ENCODE results near the gene AGAP5. TPM values are rescaled to one million over a fixed set of nuclear protein-coding genes. Genes with fewer than 3 reads are reported as not detected.

Gene AGAP5
- total and polyA plus RNA-seq, 4 experiments from 2014 or later, result 0.15 to 15.3 (median 13.6) TPM; not detected in 1

- POLR2A ChIA-PET (ENCODE audit: partially characterized antibody), result interaction anchor here (1.1 kb wide), 1 partner anchor 107 kb away, joined by 4 read pairs; no protein-coding TSS in a partner anchor
Measured at GRCh38 chr10:73643362-73643761, 54.5 kb downstream of the AGAP5 start.

GRCh38 chr10:73641328-73642060 lies 56.4 kb downstream of the AGAP5 start, which contains the start of gene MYOZ1:
TSS of gene MYOZ1 (minus strand) at chr10:73641474. CDS start at chr10:73640017, 1,457 bp downstream.
- H3K27me3 Mint-ChIP-seq, result peaks cover 4 to 9% of the 10 kb centered on the region in 2 donors
- H3K36me3 Mint-ChIP-seq, result no peaks in the 10 kb centered on the region
- no peaks in the 10 kb centered on the region for H3K4me1 ChIP-seq (ENCODE audit: insufficient read depth, low read length)
- intact Hi-C loops (cut with micrococcal nuclease), result no loop called here
- no peak within 1 kb of the TSS for H3K4me3 ChIP-seq (ENCODE audit: low read length in 2 of 2)
- POLR2A ChIA-PET (ENCODE audit: partially characterized antibody), result no interaction called here
- H3K27ac Mint-ChIP-seq, result peak within 1 kb of the TSS in 1 of 7 donors; percentile 43
- no peaks in the 10 kb centered on the region for H3K36me3 ChIP-seq (ENCODE audit: insufficient read depth, low read length)
- no peak within 1 kb of the TSS for H3K4me3 Mint-ChIP-seq
- no peaks in the 10 kb centered on the region for H3K9me3 ChIP-seq (ENCODE audit: control insufficient read depth in 1 of 2, low read length in 2 of 2)
- no peak for DNase-seq
- no peaks in the 10 kb centered on the region for H3K9me3 Mint-ChIP-seq
- peaks cover 3 to 8% (median 7%) of the 10 kb centered on the region in 4 donors for H3K4me1 Mint-ChIP-seq
- CTCF ChIA-PET (ENCODE audit: partially characterized antibody), result interaction anchor here (0.8 to 12.2 kb wide), 5 partner anchors 10 to 378 kb away, joined by 3 to 312 read pairs (median 3); no protein-coding TSS in a partner anchor
- no peaks in the 10 kb centered on the region for H3K27me3 ChIP-seq (ENCODE audit: insufficient read depth, low read length)
- no peak within 1 kb of the TSS for H3K27ac ChIP-seq (ENCODE audit: low read depth, low read length)

More at GRCh38 chr10:73643362-73643761, 54.5 kb downstream of the AGAP5 start:
- H3K36me3 ChIP-seq (ENCODE audit: insufficient read depth, low read length), result no peaks in the 10 kb centered on the region
- no peaks in the 10 kb centered on the region for H3K9me3 ChIP-seq (ENCODE audit: control insufficient read depth in 1 of 2, low read length in 2 of 2)
- Mint-ChIP-seq H3K4me3 (no peak overlapping the region), H3K4me1 (peaks cover 3 to 8% (median 7%) of the 10 kb centered on the region in 4 donors), H3K9me3 (no peaks in the 10 kb centered on the region), H3K36me3 (no peaks in the 10 kb centered on the region), H3K27me3 (peaks cover 3 to 9% of the 10 kb centered on the region in 2 donors), H3K27ac (no peak overlapping the region)
- CTCF ChIA-PET (ENCODE audit: partially characterized antibody), result interaction anchor here (0.7 to 12.2 kb wide), 25 partner anchors 11 to 383 kb away, joined by 3 to 312 read pairs (median 4); partner anchors contain the start of gene USP54
- H3K27ac ChIP-seq (ENCODE audit: low read depth, low read length), result no peak overlapping the region
- intact Hi-C loops (cut with micrococcal nuclease), result no loop called here
- DNase-seq, result no peak
- H3K4me3 ChIP-seq (ENCODE audit: low read length in 2 of 2), result no peak overlapping the region
- no peaks in the 10 kb centered on the region for H3K4me1 ChIP-seq (ENCODE audit: insufficient read depth, low read length)
- H3K27me3 ChIP-seq (ENCODE audit: insufficient read depth, low read length), result no peaks in the 10 kb centered on the region

- Mint-ChIP-seq H3K4me1 (peaks cover 3 to 5% (median 5%) of the 10 kb centered on the region in 4 donors), H3K27me3 (peaks cover 4 to 9% of the 10 kb centered on the region in 2 donors), H3K27ac (no peak overlapping the region), H3K9me3 (no peaks in the 10 kb centered on the region), H3K36me3 (no peaks in the 10 kb centered on the region), H3K4me3 (no peak overlapping the region)
- Histone ChIP-seq H3K9me3 (ENCODE audit: control insufficient read depth in 1 of 2, low read length in 2 of 2) (no peaks in the 10 kb centered on the region), H3K4me3 (ENCODE audit: low read length in 2 of 2) (no peak overlapping the region), H3K27ac (ENCODE audit: low read depth, low read length) (no peak overlapping the region), H3K36me3 (ENCODE audit: insufficient read depth, low read length) (no peaks in the 10 kb centered on the region), H3K27me3 (ENCODE audit: insufficient read depth, low read length) (no peaks in the 10 kb centered on the region), H3K4me1 (ENCODE audit: insufficient read depth, low read length) (no peaks in the 10 kb centered on the region)
- POLR2A ChIA-PET (ENCODE audit: partially characterized antibody), result no interaction called here
- intact Hi-C loops (cut with micrococcal nuclease), result no loop called here
- CTCF ChIA-PET (ENCODE audit: partially characterized antibody), result interaction anchor here (0.6 to 2.6 kb wide), 2 partner anchors 110 to 182 kb away, joined by 4 to 9 read pairs; no protein-coding TSS in a partner anchor
- no peak for DNase-seq
Measured at GRCh38 chr10:73639286-73639685, 58.6 kb downstream of the AGAP5 start.

- H3K27ac Mint-ChIP-seq, result peak overlapping the region in 2 of 7 donors; percentile 1 to 5
- no peaks in the 10 kb centered on the region for H3K36me3 Mint-ChIP-seq
- H3K4me3 ChIP-seq (ENCODE audit: low read length in 2 of 2), result no peak overlapping the region
- no peaks in the 10 kb centered on the region for H3K4me1 ChIP-seq (ENCODE audit: insufficient read depth, low read length)
- no peak for DNase-seq
- no peaks in the 10 kb centered on the region for H3K9me3 Mint-ChIP-seq
- H3K9me3 ChIP-seq (ENCODE audit: control insufficient read depth in 1 of 2, low read length in 2 of 2), result no peaks in the 10 kb centered on the region
- no peaks in the 10 kb centered on the region for H3K4me1 Mint-ChIP-seq
- ChIA-PET POLR2A (ENCODE audit: partially characterized antibody) (interaction anchor here (1.0 kb wide), 1 partner anchor 9 kb away, joined by 4 read pairs; no protein-coding TSS in a partner anchor), CTCF (ENCODE audit: partially characterized antibody) (interaction anchor here (1.5 kb wide), 1 partner anchor 104 kb away, joined by 3 read pairs; no protein-coding TSS in a partner anchor)
- H3K4me3 Mint-ChIP-seq, result no peak overlapping the region
- H3K27me3 Mint-ChIP-seq, result peaks cover 0 to 1% of the 10 kb centered on the region in 2 donors
- no peak overlapping the region for H3K27ac ChIP-seq (ENCODE audit: low read depth, low read length)
- intact Hi-C loops (cut with micrococcal nuclease), result no loop called here
- H3K27me3 ChIP-seq (ENCODE audit: insufficient read depth, low read length), result no peaks in the 10 kb centered on the region
- no peaks in the 10 kb centered on the region for H3K36me3 ChIP-seq (ENCODE audit: insufficient read depth, low read length)
Measured at GRCh38 chr10:73635781-73636180, 62.1 kb downstream of the AGAP5 start.

GRCh38 chr10:73634421-73634820 lies 63.5 kb downstream of the AGAP5 start:
- ChIA-PET CTCF (ENCODE audit: partially characterized antibody) (no interaction called here), POLR2A (ENCODE audit: partially characterized antibody) (no interaction called here)
- no peak overlapping the region for H3K4me3 Mint-ChIP-seq

GRCh38 chr10:73629165-73629564 lies 68.7 kb downstream of the AGAP5 start:
- ChIA-PET POLR2A (ENCODE audit: partially characterized antibody) (no interaction called here), CTCF (ENCODE audit: partially characterized antibody) (interaction anchor here (1.9 kb wide), 1 partner anchor 15 kb away, joined by 4 read pairs; no protein-coding TSS in a partner anchor)
- Histone ChIP-seq H3K9me3 (ENCODE audit: control insufficient read depth in 1 of 2, low read length in 2 of 2) (no peaks in the 10 kb centered on the region), H3K27me3 (ENCODE audit: insufficient read depth, low read length) (no peaks in the 10 kb centered on the region), H3K4me3 (ENCODE audit: low read length in 2 of 2) (no peak overlapping the region), H3K4me1 (ENCODE audit: insufficient read depth, low read length) (peaks cover 16% of the 10 kb centered on the region), H3K36me3 (ENCODE audit: insufficient read depth, low read length) (no peaks in the 10 kb centered on the region), H3K27ac (ENCODE audit: low read depth, low read length) (no peak overlapping the region)
- no peak overlapping the region for H3K27ac Mint-ChIP-seq
- no peaks in the 10 kb centered on the region for H3K9me3 Mint-ChIP-seq
- intact Hi-C loops (cut with micrococcal nuclease), result loop anchor here (5.0 to 10.0 kb wide), 4 partner anchors 102 to 1198 kb away; partner anchors contain the start of genes ANXA7, KAT6B and P4HA1
- no peaks in the 10 kb centered on the region for H3K36me3 Mint-ChIP-seq
- DNase-seq, result no peak
- no peaks in the 10 kb centered on the region for H3K27me3 Mint-ChIP-seq
- H3K4me3 Mint-ChIP-seq, result no peak overlapping the region
- H3K4me1 Mint-ChIP-seq, result peaks cover 5 to 26% (median 16%) of the 10 kb centered on the region in 4 donors

More at GRCh38 chr10:73634421-73634820, 63.5 kb downstream of the AGAP5 start:
- H3K4me1 Mint-ChIP-seq, result no peaks in the 10 kb centered on the region
- no peaks in the 10 kb centered on the region for H3K4me1 ChIP-seq (ENCODE audit: insufficient read depth, low read length)
- intact Hi-C loops (cut with micrococcal nuclease), result no loop called here
- no peaks in the 10 kb centered on the region for H3K9me3 ChIP-seq (ENCODE audit: control insufficient read depth in 1 of 2, low read length in 2 of 2)
- H3K27me3 ChIP-seq (ENCODE audit: insufficient read depth, low read length), result no peaks in the 10 kb centered on the region
- H3K27ac Mint-ChIP-seq, result peak overlapping the region in 1 of 7 donors; percentile 18
- no peak for DNase-seq
- no peak overlapping the region for H3K4me3 ChIP-seq (ENCODE audit: low read length in 2 of 2)
- no peak overlapping the region for H3K27ac ChIP-seq (ENCODE audit: low read depth, low read length)
- peaks cover 0 to 1% of the 10 kb centered on the region in 2 donors for H3K27me3 Mint-ChIP-seq
- no peaks in the 10 kb centered on the region for H3K36me3 ChIP-seq (ENCODE audit: insufficient read depth, low read length)
- H3K36me3 Mint-ChIP-seq, result no peaks in the 10 kb centered on the region
- no peaks in the 10 kb centered on the region for H3K9me3 Mint-ChIP-seq

- POLR2A ChIA-PET (ENCODE audit: partially characterized antibody), result no interaction called here
- H3K27ac Mint-ChIP-seq, result no peak overlapping the region
- Histone ChIP-seq H3K4me1 (ENCODE audit: insufficient read depth, low read length) (peaks cover 16% of the 10 kb centered on the region), H3K9me3 (ENCODE audit: control insufficient read depth in 1 of 2, low read length in 2 of 2) (no peaks in the 10 kb centered on the region), H3K36me3 (ENCODE audit: insufficient read depth, low read length) (no peaks in the 10 kb centered on the region), H3K4me3 (ENCODE audit: low read length in 2 of 2) (no peak overlapping the region), H3K27me3 (ENCODE audit: insufficient read depth, low read length) (no peaks in the 10 kb centered on the region), H3K27ac (ENCODE audit: low read depth, low read length) (no peak overlapping the region)
- H3K4me3 Mint-ChIP-seq, result no peak overlapping the region
- intact Hi-C loops (cut with micrococcal nuclease), result loop anchor here (5.0 to 10.0 kb wide), 4 partner anchors 101 to 1199 kb away; partner anchors contain the start of genes ANXA7, KAT6B and P4HA1
- no peaks in the 10 kb centered on the region for H3K27me3 Mint-ChIP-seq
- DNase-seq, result no peak
- peaks cover 5 to 26% (median 16%) of the 10 kb centered on the region in 4 donors for H3K4me1 Mint-ChIP-seq
- H3K36me3 Mint-ChIP-seq, result no peaks in the 10 kb centered on the region
- CTCF ChIA-PET (ENCODE audit: partially characterized antibody), result interaction anchor here (1.9 kb wide), 1 partner anchor 16 kb away, joined by 4 read pairs; no protein-coding TSS in a partner anchor
- H3K9me3 Mint-ChIP-seq, result no peaks in the 10 kb centered on the region
Measured at GRCh38 chr10:73628405-73628804, 69.5 kb downstream of the AGAP5 start.

All from CD4-positive, alpha-beta memory T cell (primary cell).